Measurements from ENCODE around the gene XCL1.
"Not testable (repeated sequence)": the region's sequence is repeated elsewhere in the genome, so short reads cannot be mapped to it uniquely, and the experiment has no call there.

Gene XCL1, protein sequence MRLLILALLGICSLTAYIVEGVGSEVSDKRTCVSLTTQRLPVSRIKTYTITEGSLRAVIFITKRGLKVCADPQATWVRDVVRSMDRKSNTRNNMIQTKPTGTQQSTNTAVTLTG

DNA sequence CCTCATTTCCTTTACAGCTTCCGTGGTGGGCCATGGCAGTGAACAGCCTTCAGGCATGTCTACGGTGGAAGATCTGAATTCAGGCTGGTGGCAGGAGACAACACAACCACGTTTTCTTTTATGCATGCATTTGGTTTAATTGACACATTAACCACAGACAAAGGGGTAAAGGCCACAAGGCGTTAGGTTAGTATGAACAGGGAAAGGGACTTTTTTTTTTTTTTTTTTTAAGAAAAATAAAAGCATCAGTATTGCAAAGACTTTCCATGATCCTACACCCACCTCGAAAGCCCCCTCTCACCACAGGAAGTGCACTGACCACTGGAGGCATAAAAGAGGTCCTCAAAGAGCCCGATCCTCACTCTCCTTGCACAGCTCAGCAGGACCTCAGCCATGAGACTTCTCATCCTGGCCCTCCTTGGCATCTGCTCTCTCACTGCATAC is at the start of gene XCL1:
Gene XCL1 (plus strand): TSS at position 361 of the 444 bp plus-strand sequence. CDS start 33 bp downstream, at position 394.
- H3K27me3 Mint-ChIP-seq; H3K36me3 Mint-ChIP-seq (ENCODE audit: low read depth); H3K9me3 Mint-ChIP-seq: not testable (repeated sequence)
- peak; percentile 38 for DNase-seq
- Mint-ChIP-seq H3K4me3 (peak within 1 kb of the TSS; percentile 71), H3K4me1 (ENCODE audit: low read depth) (peaks cover 50% of the 10 kb centered on the region), H3K27ac (peak within 1 kb of the TSS; percentile 86)

DNA sequence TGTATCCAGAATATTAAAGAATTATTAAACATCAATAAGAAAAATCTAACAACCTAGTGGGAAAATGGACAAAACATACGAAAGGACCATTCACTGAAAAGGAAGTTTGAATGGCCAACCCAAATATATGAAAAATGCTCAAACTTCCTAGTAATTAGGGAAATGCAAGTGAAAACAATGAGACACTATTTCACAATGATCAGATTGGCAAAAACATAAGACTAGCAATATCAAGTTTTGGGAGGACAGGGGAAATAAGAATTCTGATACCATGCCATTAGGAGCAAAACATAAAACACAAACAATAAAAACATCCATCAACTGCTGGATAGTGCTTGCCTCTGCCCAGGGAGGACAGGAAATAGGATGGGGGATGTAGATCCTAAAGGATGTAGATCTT is 46.9 kb upstream of the XCL1 start:
- H3K9me3 Mint-ChIP-seq = no peaks in the 10 kb centered on the region

GRCh38 chr1:168531615-168532345 is 44.6 kb upstream of the XCL1 start:
- H3K27me3 Mint-ChIP-seq = no peaks in the 10 kb centered on the region
- H3K4me1 Mint-ChIP-seq (ENCODE audit: low read depth) = peaks cover 66% of the 10 kb centered on the region
- H3K9me3 Mint-ChIP-seq = no peaks in the 10 kb centered on the region
- no peak for DNase-seq
- no peak overlapping the region for H3K4me3 Mint-ChIP-seq
- no peaks in the 10 kb centered on the region for H3K36me3 Mint-ChIP-seq (ENCODE audit: low read depth)
- H3K27ac Mint-ChIP-seq = peak overlapping the region; percentile 26

More for the DNA sequence above, 46.9 kb upstream of the XCL1 start:
- DNase-seq = no peak
- H3K4me3 Mint-ChIP-seq = no peak overlapping the region
- no peak overlapping the region for H3K27ac Mint-ChIP-seq
- no peaks in the 10 kb centered on the region for H3K36me3 Mint-ChIP-seq (ENCODE audit: low read depth)
- peaks cover 46% of the 10 kb centered on the region for H3K4me1 Mint-ChIP-seq (ENCODE audit: low read depth)
- no peaks in the 10 kb centered on the region for H3K27me3 Mint-ChIP-seq

DNA sequence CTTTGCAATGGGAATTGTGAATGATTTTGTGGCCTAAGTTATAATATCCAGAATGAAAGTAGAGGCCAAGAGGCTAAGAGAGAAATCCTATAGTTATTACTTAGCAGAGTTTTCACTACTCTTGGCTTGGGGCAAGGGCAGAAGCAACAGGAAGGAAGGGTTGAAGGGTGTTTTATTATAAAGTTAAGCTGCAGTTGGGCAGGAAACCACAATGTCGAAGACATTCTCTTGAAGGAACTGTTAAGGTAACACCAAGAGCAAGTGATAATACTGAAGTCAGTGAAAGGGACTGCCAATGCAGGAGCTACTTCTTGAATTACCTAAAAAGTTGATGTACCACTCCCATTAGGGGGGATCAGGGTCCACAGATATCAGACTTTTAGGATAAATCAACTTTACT is 40.9 kb upstream of the XCL1 start:
- DNase-seq = no peak
- H3K27ac Mint-ChIP-seq = peak overlapping the region; percentile 79
- H3K4me3 Mint-ChIP-seq = peak overlapping the region; percentile 25
- peaks cover 7% of the 10 kb centered on the region for H3K9me3 Mint-ChIP-seq
- H3K36me3 Mint-ChIP-seq (ENCODE audit: low read depth) = peaks cover 3% of the 10 kb centered on the region
- no peaks in the 10 kb centered on the region for H3K27me3 Mint-ChIP-seq
- H3K4me1 Mint-ChIP-seq (ENCODE audit: low read depth) = peaks cover 69% of the 10 kb centered on the region

DNA sequence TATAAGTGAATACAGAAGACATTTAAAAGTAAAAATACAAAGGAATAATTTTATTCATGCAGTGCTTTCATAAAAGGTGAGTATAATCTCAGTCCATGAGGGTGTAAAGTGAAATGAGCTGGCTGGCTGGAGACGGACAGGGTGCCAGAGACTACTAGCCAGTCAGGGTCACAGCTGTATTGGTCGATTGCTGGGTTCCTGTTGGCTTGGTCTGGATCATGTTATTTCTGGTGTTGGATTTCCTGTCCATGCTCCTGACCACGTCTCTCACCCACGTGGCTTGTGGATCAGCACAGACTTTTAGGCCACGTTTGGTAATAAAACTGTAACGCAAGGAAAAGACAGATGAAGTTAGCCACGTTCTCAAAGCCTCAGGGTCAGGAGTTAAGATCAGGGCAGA is 35.6 kb upstream of the XCL1 start:
- H3K9me3 Mint-ChIP-seq; H3K27me3 Mint-ChIP-seq; H3K36me3 Mint-ChIP-seq (ENCODE audit: low read depth); H3K4me3 Mint-ChIP-seq; H3K27ac Mint-ChIP-seq; DNase-seq: not testable (repeated sequence)
- peaks cover 38% of the 10 kb centered on the region for H3K4me1 Mint-ChIP-seq (ENCODE audit: low read depth)

DNA sequence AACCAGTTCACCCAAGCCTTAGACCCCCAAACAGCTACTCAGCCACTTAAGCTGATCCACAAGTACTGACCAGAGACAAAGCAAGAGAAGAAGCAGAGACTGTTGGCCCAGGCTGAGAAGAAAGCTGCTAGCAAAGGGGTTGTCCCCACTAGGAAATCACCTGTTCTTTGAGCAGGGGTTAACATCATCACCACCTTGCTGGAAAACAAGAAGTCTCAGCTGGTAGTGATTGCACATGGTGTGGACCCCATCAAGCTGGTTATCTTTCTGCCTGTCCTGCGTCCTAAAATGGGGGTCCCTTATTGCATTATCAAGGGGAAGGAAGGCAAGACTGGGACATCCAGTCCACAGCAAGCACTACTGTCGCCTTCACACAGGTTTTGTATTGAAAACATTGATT is 33.4 kb upstream of the XCL1 start:
- not testable (repeated sequence) for H3K27ac Mint-ChIP-seq, DNase-seq
- peak overlapping the region; percentile 45 for H3K4me3 Mint-ChIP-seq

GRCh38 chr1:168543840-168544498 is 32.4 kb upstream of the XCL1 start, which contains the start of gene XCL2:
Gene XCL2 (minus strand): TSS chr1:168543997. CDS start chr1:168543964, 33 bp downstream.
- H3K9me3 Mint-ChIP-seq; H3K27me3 Mint-ChIP-seq; DNase-seq; H3K36me3 Mint-ChIP-seq (ENCODE audit: low read depth): not testable (repeated sequence)
- Mint-ChIP-seq H3K4me3 (peak within 1 kb of the TSS; percentile 61), H3K4me1 (ENCODE audit: low read depth) (peaks cover 15% of the 10 kb centered on the region), H3K27ac (peak within 1 kb of the TSS; percentile 52)

More for the DNA sequence above, 33.4 kb upstream of the XCL1 start:
- not testable (repeated sequence) for H3K27me3 Mint-ChIP-seq; H3K9me3 Mint-ChIP-seq; H3K36me3 Mint-ChIP-seq (ENCODE audit: low read depth)
- H3K4me1 Mint-ChIP-seq (ENCODE audit: low read depth) = peaks cover 18% of the 10 kb centered on the region

- not testable (repeated sequence) for DNase-seq; H3K27me3 Mint-ChIP-seq; H3K4me3 Mint-ChIP-seq; H3K27ac Mint-ChIP-seq; H3K36me3 Mint-ChIP-seq (ENCODE audit: low read depth); H3K9me3 Mint-ChIP-seq
- H3K4me1 Mint-ChIP-seq (ENCODE audit: low read depth) = peaks cover 13% of the 10 kb centered on the region
Observed at GRCh38 chr1:168545678-168546552, 30.5 kb upstream of the XCL1 start.

DNA sequence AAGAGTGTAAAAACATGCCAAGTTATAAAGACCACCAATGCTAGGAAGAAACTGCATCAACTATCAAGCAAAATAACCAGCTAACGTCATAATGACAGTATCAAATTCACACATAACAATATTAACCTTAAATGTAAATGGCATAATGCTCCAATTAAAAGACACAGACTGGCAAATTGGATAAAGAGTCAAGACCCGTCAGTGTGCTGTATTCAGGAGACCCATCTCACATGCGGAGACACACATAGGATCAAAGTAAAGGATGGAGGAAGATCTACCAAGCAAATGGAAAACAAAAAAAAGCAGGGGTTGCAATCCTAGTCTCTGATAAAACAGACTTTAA is 29.9 kb upstream of the XCL1 start:
- not testable (repeated sequence) for H3K27ac Mint-ChIP-seq; H3K4me3 Mint-ChIP-seq; DNase-seq; H3K36me3 Mint-ChIP-seq (ENCODE audit: low read depth); H3K27me3 Mint-ChIP-seq; H3K9me3 Mint-ChIP-seq
- peaks cover 12% of the 10 kb centered on the region for H3K4me1 Mint-ChIP-seq (ENCODE audit: low read depth)

- Mint-ChIP-seq H3K36me3 (ENCODE audit: low read depth) (no peaks in the 10 kb centered on the region), H3K4me1 (ENCODE audit: low read depth) (peaks cover 34% of the 10 kb centered on the region), H3K9me3 (peaks cover 3% of the 10 kb centered on the region)
Observed at GRCh38 chr1:168550971-168551370, 25.4 kb upstream of the XCL1 start.

DNA sequence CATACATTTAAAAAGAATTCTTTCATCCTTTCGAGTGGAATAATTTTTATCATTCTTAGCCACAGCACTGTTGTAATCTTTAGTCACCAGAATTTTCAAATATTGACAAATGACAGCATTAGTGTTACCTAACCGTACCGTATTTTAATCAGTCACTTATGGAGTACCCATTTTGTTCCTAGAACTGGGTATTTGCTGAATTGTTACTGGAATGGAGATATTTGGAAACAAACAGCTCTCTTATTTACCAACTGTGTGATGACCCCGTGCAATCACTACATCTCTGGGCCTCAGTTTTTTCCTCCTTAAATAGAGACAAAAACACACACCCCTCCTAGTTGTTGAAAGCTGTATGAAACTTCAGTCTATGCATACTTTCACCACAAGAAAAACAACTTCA is 24.7 kb upstream of the XCL1 start:
- DNase-seq = no peak
- Mint-ChIP-seq H3K27me3 (no peaks in the 10 kb centered on the region), H3K36me3 (ENCODE audit: low read depth) (no peaks in the 10 kb centered on the region), H3K27ac (no peak overlapping the region), H3K4me1 (ENCODE audit: low read depth) (peaks cover 39% of the 10 kb centered on the region), H3K9me3 (peaks cover 3% of the 10 kb centered on the region), H3K4me3 (no peak overlapping the region)

More at GRCh38 chr1:168550971-168551370, 25.4 kb upstream of the XCL1 start:
- no peak overlapping the region for H3K27ac Mint-ChIP-seq
- H3K4me3 Mint-ChIP-seq = no peak overlapping the region
- DNase-seq = no peak
- no peaks in the 10 kb centered on the region for H3K27me3 Mint-ChIP-seq

DNA sequence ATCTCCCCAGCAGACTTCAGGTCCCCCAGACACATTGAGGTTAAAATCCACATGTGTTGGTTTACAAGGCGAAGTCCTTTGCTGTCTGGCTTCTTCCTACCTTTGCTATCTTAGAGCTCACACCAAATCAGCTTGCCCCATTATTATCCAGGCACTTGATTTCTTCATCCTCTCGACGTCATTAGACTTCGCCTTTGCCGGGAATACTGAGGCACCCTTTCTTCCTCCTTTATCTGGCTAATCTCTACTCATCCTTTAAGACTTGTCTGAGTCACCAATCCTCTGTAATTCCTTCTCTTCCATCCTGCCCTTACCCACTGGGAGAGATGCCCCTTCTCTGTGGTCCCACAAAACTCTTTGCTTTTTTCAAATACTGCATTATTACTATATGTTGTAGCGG is 23.4 kb upstream of the XCL1 start:
- DNase-seq = no peak
- H3K4me3 Mint-ChIP-seq = no peak overlapping the region
- peaks cover 3% of the 10 kb centered on the region for H3K9me3 Mint-ChIP-seq
- H3K36me3 Mint-ChIP-seq (ENCODE audit: low read depth) = no peaks in the 10 kb centered on the region
- H3K4me1 Mint-ChIP-seq (ENCODE audit: low read depth) = peaks cover 49% of the 10 kb centered on the region
- H3K27ac Mint-ChIP-seq = no peak overlapping the region
- H3K27me3 Mint-ChIP-seq = no peaks in the 10 kb centered on the region

DNA sequence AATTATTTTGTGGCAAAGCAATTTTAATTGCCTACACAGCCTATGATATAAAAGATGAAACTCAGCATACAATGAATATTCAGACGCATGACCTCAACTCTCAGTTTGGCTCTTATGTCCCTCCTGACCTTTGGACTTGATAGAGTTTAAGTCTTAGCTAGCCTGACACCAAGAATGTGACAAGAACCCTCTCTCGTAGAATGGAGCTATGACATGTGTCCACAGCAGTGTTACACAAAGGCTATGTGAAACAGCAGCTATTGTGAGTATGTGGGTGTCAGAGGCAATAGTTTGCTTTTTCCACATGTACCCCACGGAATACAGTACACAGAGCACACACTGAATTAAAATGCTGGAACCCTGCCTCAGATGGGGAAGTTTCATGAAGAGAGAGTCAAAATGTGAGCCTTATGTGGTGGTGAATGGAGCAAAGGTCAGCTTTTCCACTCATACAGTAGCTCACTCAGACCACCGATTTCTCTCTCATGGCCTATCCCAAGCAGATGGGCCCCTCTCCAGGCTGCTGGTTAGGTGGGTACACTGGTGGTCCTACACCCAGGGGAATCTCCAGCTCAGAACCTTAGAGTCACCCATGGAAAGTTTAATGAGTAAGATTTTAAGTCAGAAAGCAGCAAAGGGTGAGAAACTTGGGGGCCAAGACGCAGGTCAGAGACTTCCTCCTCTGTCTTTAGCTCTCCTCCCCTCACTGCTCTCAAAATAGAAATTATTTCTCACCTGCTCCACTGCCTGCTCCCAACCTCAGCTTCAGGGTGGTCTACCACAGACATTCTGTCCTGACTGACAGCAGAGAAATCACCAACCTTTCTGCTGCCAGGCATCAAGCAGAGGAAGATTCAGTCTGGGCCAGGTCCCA is 22.5 kb upstream of the XCL1 start:
- Mint-ChIP-seq H3K27ac (peak overlapping the region; percentile 82), H3K27me3 (no peaks in the 10 kb centered on the region), H3K9me3 (peaks cover 2% of the 10 kb centered on the region), H3K4me3 (peak overlapping the region; percentile 9), H3K36me3 (ENCODE audit: low read depth) (no peaks in the 10 kb centered on the region), H3K4me1 (ENCODE audit: low read depth) (peaks cover 50% of the 10 kb centered on the region)
- DNase-seq = no peak
